Measurements from ENCODE around the gene MAGI2. TPM values are rescaled to one million over a fixed set of nuclear protein-coding genes. Genes with fewer than 3 reads are reported as not detected.

The MAGI2 gene
- total RNA-seq, 2 donors from 2014 or later, result 18.3 to 31.8 TPM

DNA sequence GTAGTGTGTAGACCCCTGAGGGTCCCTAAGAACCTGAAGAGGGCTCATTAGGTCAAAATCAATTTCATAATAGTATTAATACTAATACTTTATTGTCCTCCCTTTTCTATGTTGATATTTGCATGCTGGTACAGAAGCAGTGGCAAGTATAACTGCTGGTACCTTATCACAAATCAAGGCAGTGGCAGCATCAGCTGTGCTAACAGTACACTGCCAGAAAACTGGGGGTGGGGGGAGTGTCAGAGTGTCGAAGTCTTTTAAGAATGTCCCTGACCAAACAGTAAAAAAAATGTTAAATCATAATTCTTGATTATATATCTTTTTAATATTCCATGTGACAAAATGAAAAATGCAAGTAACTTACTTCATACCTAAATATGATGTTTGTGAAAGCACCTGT lies 716.9 kb downstream of the MAGI2 start:
- ATAC-seq (ENCODE audit: insufficient number of reproducible peaks, low FRiP score, low read depth) (no peak), DNase-seq (ENCODE audit: low spot score) (no peak)
- H3K36me3 ChIP-seq, result no peaks in the 10 kb centered on the region
- H3K4me3 ChIP-seq, result no peak overlapping the region
- H3K4me1 ChIP-seq (ENCODE audit: control insufficient read depth in 1 of 2, low read depth in 2 of 2), result peaks cover 0 to 2% of the 10 kb centered on the region in 2 donors
- no peaks in the 10 kb centered on the region for H3K9me3 ChIP-seq
- TF ChIP-seq, protein P1, sequence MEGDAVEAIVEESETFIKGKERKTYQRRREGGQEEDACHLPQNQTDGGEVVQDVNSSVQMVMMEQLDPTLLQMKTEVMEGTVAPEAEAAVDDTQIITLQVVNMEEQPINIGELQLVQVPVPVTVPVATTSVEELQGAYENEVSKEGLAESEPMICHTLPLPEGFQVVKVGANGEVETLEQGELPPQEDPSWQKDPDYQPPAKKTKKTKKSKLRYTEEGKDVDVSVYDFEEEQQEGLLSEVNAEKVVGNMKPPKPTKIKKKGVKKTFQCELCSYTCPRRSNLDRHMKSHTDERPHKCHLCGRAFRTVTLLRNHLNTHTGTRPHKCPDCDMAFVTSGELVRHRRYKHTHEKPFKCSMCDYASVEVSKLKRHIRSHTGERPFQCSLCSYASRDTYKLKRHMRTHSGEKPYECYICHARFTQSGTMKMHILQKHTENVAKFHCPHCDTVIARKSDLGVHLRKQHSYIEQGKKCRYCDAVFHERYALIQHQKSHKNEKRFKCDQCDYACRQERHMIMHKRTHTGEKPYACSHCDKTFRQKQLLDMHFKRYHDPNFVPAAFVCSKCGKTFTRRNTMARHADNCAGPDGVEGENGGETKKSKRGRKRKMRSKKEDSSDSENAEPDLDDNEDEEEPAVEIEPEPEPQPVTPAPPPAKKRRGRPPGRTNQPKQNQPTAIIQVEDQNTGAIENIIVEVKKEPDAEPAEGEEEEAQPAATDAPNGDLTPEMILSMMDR (IDR thresholded peaks at IDR 0.05), result no peak
- H3K27me3 ChIP-seq (replicated peaks; ENCODE audit: insufficient read depth), result no peaks in the 10 kb centered on the region
- no peak overlapping the region for H3K27ac ChIP-seq

- no peak for DNase-seq (ENCODE audit: low spot score)
- H3K27ac ChIP-seq, result no peak overlapping the region
- no peak for ATAC-seq (ENCODE audit: insufficient number of reproducible peaks, low FRiP score, low read depth)
- H3K27me3 ChIP-seq (replicated peaks; ENCODE audit: insufficient read depth), result no peaks in the 10 kb centered on the region
- H3K4me3 ChIP-seq, result no peak overlapping the region
- TF ChIP-seq, protein P1 (IDR thresholded peaks at IDR 0.05), result no peak
- peaks cover 5 to 12% of the 10 kb centered on the region in 2 donors for H3K4me1 ChIP-seq (ENCODE audit: control insufficient read depth in 1 of 2, low read depth in 2 of 2)
- no peaks in the 10 kb centered on the region for H3K9me3 ChIP-seq
- no peaks in the 10 kb centered on the region for H3K36me3 ChIP-seq
Observed at GRCh38 chr7:78734626-78735025, 718.8 kb downstream of the MAGI2 start.

DNA sequence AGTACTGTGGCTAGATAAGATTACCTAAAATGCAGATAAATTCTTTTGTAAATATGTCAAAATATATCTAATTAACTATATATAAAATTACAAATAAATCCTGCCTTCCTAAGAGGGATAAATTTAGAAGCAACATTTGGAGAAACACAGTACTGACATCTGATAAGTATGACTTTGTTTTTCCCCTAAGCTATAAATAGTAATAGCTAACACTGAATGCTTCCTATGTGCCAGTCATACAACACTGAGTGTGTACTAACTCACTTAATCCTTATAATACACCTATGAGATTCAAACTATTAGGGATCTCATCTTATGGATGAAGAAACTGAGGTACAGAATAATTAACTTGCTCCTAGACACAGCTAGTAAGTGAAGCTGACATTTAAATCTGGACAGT lies 733.4 kb downstream of the MAGI2 start:
- H3K36me3 ChIP-seq, result no peaks in the 10 kb centered on the region
- no peak overlapping the region for H3K4me3 ChIP-seq
- H3K27me3 ChIP-seq (replicated peaks; ENCODE audit: insufficient read depth), result no peaks in the 10 kb centered on the region
- TF ChIP-seq, protein P1 (IDR thresholded peaks at IDR 0.05), result no peak
- DNase-seq (ENCODE audit: low spot score), result no peak
- H3K4me1 ChIP-seq (ENCODE audit: control insufficient read depth in 1 of 2, low read depth in 2 of 2), result peaks cover 3 to 10% of the 10 kb centered on the region in 2 donors
- ATAC-seq (ENCODE audit: insufficient number of reproducible peaks, low FRiP score, low read depth), result no peak
- H3K27ac ChIP-seq, result no peak overlapping the region
- no peaks in the 10 kb centered on the region for H3K9me3 ChIP-seq

GRCh38 chr7:78718212-78718611 lies 735.3 kb downstream of the MAGI2 start:
- Histone ChIP-seq H3K4me3 (no peak overlapping the region), H3K36me3 (no peaks in the 10 kb centered on the region), H3K4me1 (ENCODE audit: control insufficient read depth in 1 of 2, low read depth in 2 of 2) (peaks cover 9 to 28% of the 10 kb centered on the region in 2 donors), H3K27me3 (replicated peaks; ENCODE audit: insufficient read depth) (no peaks in the 10 kb centered on the region), H3K9me3 (no peaks in the 10 kb centered on the region), H3K27ac (no peak overlapping the region)
- TF ChIP-seq, protein P1 (IDR thresholded peaks at IDR 0.05), result no peak
- DNase-seq (ENCODE audit: low spot score) (no peak), ATAC-seq (ENCODE audit: insufficient number of reproducible peaks, low FRiP score, low read depth) (no peak)

DNA sequence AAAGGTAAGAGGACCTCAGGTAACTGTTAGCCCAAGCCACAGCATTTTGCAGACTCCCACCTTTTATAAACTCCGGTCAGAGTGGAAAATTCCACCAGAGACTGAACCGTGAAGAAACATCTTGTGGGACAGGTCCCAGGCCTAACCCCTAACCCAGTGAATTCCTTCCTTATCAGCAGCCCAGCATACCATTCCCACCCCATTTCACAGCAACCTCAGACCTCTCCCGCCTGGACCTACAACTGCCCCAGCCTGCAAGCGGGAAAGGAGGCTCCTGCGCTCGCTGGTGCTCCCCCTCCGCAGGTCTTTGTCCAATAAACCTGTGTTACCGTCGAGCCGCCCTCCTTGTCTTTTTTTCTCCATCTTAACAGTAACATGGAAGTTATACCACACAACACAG lies 736.6 kb downstream of the MAGI2 start:
- DNase-seq (ENCODE audit: low spot score), result no peak
- Histone ChIP-seq H3K36me3 (no peaks in the 10 kb centered on the region), H3K9me3 (no peaks in the 10 kb centered on the region), H3K4me1 (ENCODE audit: control insufficient read depth in 1 of 2, low read depth in 2 of 2) (peaks cover 9 to 29% of the 10 kb centered on the region in 2 donors), H3K27me3 (replicated peaks; ENCODE audit: insufficient read depth) (no peaks in the 10 kb centered on the region), H3K4me3 (no peak overlapping the region), H3K27ac (no peak overlapping the region)
- TF ChIP-seq, protein P1 (IDR thresholded peaks at IDR 0.05), result no peak
- ATAC-seq (ENCODE audit: insufficient number of reproducible peaks, low FRiP score, low read depth), result no peak
